SK-N-SH treated with all-trans-retinoic acid at 6 μM for 48 hours (cell line): ENCODE data around the gene YTHDC1.
"Not testable (repeated sequence)": the region's sequence is repeated elsewhere in the genome, so short reads cannot be mapped to it uniquely, and the experiment has no call there.

Experiments used
- ATAC-seq: fragments of 200-7000 bp; cut with Tn5 transposase; 3 replicates; pipeline ENCODE4 v1.9.1; 2020; ENCODE audit warnings: mild to moderate bottlenecking, moderate library complexity
- BACH2 ChIP-seq: fragments of 250-450 bp; sonication (Bioruptor Pico); IDR thresholded peaks from 2 replicates; pipeline ENCODE4 v1.9.0; 2021; ENCODE audit warnings: mild to moderate bottlenecking, borderline replicate concordance
- CREB5 ChIP-seq: fragments of 250-450 bp; sonication (Bioruptor Pico); IDR thresholded peaks from 2 replicates; pipeline ENCODE4 v1.5.1; 2020; ENCODE audit warnings: low read depth, mild to moderate bottlenecking, moderate library complexity
- CSDC2 ChIP-seq: fragments of 250-450 bp; sonication (Bioruptor Pico); IDR thresholded peaks from 2 replicates; pipeline ENCODE4 v1.5.0; 2020; ENCODE audit warnings: mild to moderate bottlenecking, moderate library complexity
- CSRNP3 ChIP-seq: fragments of 250-450 bp; sonication (Bioruptor Pico); IDR thresholded peaks from 2 replicates; pipeline ENCODE4 v1.5.1; 2021; ENCODE audit warnings: mild to moderate bottlenecking, moderate library complexity
- ESRRG ChIP-seq: fragments of 250-450 bp; sonication (Bioruptor Pico); IDR thresholded peaks from 2 replicates; pipeline ENCODE4 v1.6.1; 2021; ENCODE audit warnings: mild to moderate bottlenecking
- GLIS3 ChIP-seq: fragments of 250-450 bp; sonication (Bioruptor Pico); IDR thresholded peaks from 2 replicates; pipeline ENCODE4 v1.5.0; 2020; ENCODE audit warnings: mild to moderate bottlenecking, moderate library complexity
- ISL1 ChIP-seq: fragments of 250-450 bp; sonication (Bioruptor Pico); IDR thresholded peaks from 2 replicates; pipeline ENCODE4 v2.1.2; 2022; ENCODE audit warnings: mild to moderate bottlenecking, moderate library complexity
- OSR1 ChIP-seq: fragments of 250-450 bp; sonication (Bioruptor Pico); IDR thresholded peaks from 2 replicates; pipeline ENCODE4 v1.8.0; 2022; ENCODE audit warnings: moderate library complexity, mild to moderate bottlenecking, inconsistent platforms
- PATZ1 ChIP-seq: fragments of 250-450 bp; sonication (Bioruptor Pico); IDR thresholded peaks from 2 replicates; pipeline ENCODE4 v1.8.0; 2020; ENCODE audit warnings: mild to moderate bottlenecking, moderate library complexity, borderline replicate concordance
- POU6F1 ChIP-seq: fragments of 250-450 bp; sonication (Bioruptor Pico); IDR thresholded peaks from 2 replicates; pipeline ENCODE4 v1.8.0; 2021; ENCODE audit warnings: low read depth, mild to moderate bottlenecking, moderate library complexity, borderline replicate concordance
- PPARA ChIP-seq: fragments of 250-450 bp; sonication (Bioruptor Pico); IDR thresholded peaks from 2 replicates; pipeline ENCODE4 v1.5.0; 2020; ENCODE audit warnings: mild to moderate bottlenecking, borderline replicate concordance
- RARB ChIP-seq: fragments of 250-450 bp; sonication (Bioruptor Pico); IDR thresholded peaks from 2 replicates; pipeline ENCODE4 v1.8.0; 2021; ENCODE audit warnings: mild to moderate bottlenecking, moderate library complexity
- SNAI2 ChIP-seq: fragments of 250-450 bp; sonication (Bioruptor Pico); IDR thresholded peaks from 2 replicates; pipeline ENCODE4 v1.5.0; 2020; ENCODE audit warnings: mild to moderate bottlenecking, moderate library complexity
- TCF4 ChIP-seq: fragments of 250-450 bp; sonication (Bioruptor Pico); IDR thresholded peaks from 2 replicates; pipeline ENCODE4 v1.8.0; 2021; ENCODE audit warnings: mild to moderate bottlenecking, moderate library complexity, borderline replicate concordance
- TOX ChIP-seq: fragments of 250-450 bp; sonication (Bioruptor Pico); IDR thresholded peaks from 2 replicates; pipeline ENCODE4 v1.8.0; 2021; ENCODE audit warnings: mild to moderate bottlenecking, moderate library complexity, borderline replicate concordance
- TSHZ2 ChIP-seq: fragments of 250-450 bp; sonication (Bioruptor Pico); IDR thresholded peaks from 2 replicates; pipeline ENCODE4 v1.5.0; 2020; ENCODE audit warnings: mild to moderate bottlenecking, moderate library complexity
- ZC3H10 ChIP-seq: fragments of 250-450 bp; sonication (Bioruptor Pico); IDR thresholded peaks from 2 replicates; pipeline ENCODE4 v1.5.1; 2021; ENCODE audit warnings: mild to moderate bottlenecking, moderate library complexity
- ZFP3 ChIP-seq: fragments of 250-450 bp; sonication (Bioruptor Pico); IDR thresholded peaks from 2 replicates; pipeline ENCODE4 v1.5.0; 2020; ENCODE audit warnings: mild to moderate bottlenecking, moderate library complexity
- ZNF565 ChIP-seq: fragments of 450-650 bp; formaldehyde crosslinking; conservative IDR thresholded peaks from 2 replicates; pipeline ENCODE4 v1.5.0; 2020; ENCODE audit warnings: low read depth, mild to moderate bottlenecking, moderate library complexity
- ZNF70 ChIP-seq: fragments of 450-650 bp; formaldehyde crosslinking; IDR thresholded peaks from 2 replicates; pipeline ENCODE4 v1.5.0; 2020; ENCODE audit warnings: mild to moderate bottlenecking, moderate library complexity

The YTHDC1 gene

GRCh38 chr4:68287704-68288392 lies 62.0 kb downstream of the YTHDC1 start:
- no peak for ATAC-seq
- TF ChIP-seq TOX (CRISPR knock-in tag) (no peak), ZNF565 (no peak), POU6F1 (no peak), SNAI2 (CRISPR knock-in tag) (no peak), BACH2 (CRISPR knock-in tag) (no peak), PATZ1 (no peak), ISL1 (CRISPR knock-in tag) (no peak), OSR1 (CRISPR knock-in tag) (no peak), CSDC2 (CRISPR knock-in tag) (no peak), RARB (CRISPR knock-in tag) (no peak), PPARA (no peak), CSRNP3 (no peak), TCF4 (CRISPR knock-in tag) (no peak), TSHZ2 (CRISPR knock-in tag) (no peak), ZC3H10 (CRISPR knock-in tag) (no peak), ZFP3 (CRISPR knock-in tag) (no peak), GLIS3 (CRISPR knock-in tag) (no peak), CREB5 (no peak), ESRRG (CRISPR knock-in tag) (no peak), ZNF70 (CRISPR knock-in tag) (no peak)

- no peak for ATAC-seq
- no peak for TF ChIP-seq TOX (CRISPR knock-in tag)
Measured at GRCh38 chr4:68283714-68284113, 66.2 kb downstream of the YTHDC1 start.

- TF ChIP-seq ESRRG (CRISPR knock-in tag) = no peak
- TF ChIP-seq RARB (CRISPR knock-in tag) = no peak
- TF ChIP-seq PATZ1 = no peak
- TF ChIP-seq, all 23 proteins: peak for 0
- no peak for ATAC-seq
Measured at GRCh38 chr4:68283095-68283494, 66.8 kb downstream of the YTHDC1 start.

- not testable (repeated sequence) for ATAC-seq
Measured at GRCh38 chr4:68281796-68282740, 67.8 kb downstream of the YTHDC1 start.
